GM20000 (cell line): ENCODE data around the gene MXRA7.
"Not testable (repeated sequence)": the region's sequence is repeated elsewhere in the genome, so short reads cannot be mapped to it uniquely, and the experiment has no call there.

ENCODE experiments used
- DNase-seq: peaks from one replicate; pipeline ENCODE4 v3.0.0; 2012; ENCODE audit warnings: low spot score
- CTCF ChIP-seq: IDR thresholded peaks from 2 replicates; pipeline ENCODE4 v1.5.1; 2012; ENCODE audit warnings: mild to moderate bottlenecking, control low read depth; ENCODE audit errors: extremely low read depth, missing control alignments

MXRA7 gene

GRCh38 chr17:76751416-76751993 lies 40.7 kb upstream of the MXRA7 start:
- no peak for DNase-seq
- no peak for TF ChIP-seq CTCF

GRCh38 chr17:76748657-76749056 lies 37.9 kb upstream of the MXRA7 start:
- DNase-seq, result no peak
- no peak for TF ChIP-seq CTCF

GRCh38 chr17:76747716-76748363 lies 37.1 kb upstream of the MXRA7 start:
- no peak for TF ChIP-seq CTCF
- DNase-seq, result no peak

- not testable (repeated sequence) for DNase-seq
These were observed 35.0 kb upstream of the MXRA7 start for GRCh38 chr17:76745785-76746184.

- TF ChIP-seq CTCF, result no peak
These were observed 34.0 kb upstream of the MXRA7 start for GRCh38 chr17:76744747-76745146.

GRCh38 chr17:76742958-76743357 lies 32.2 kb upstream of the MXRA7 start:
- DNase-seq, result no peak
- TF ChIP-seq CTCF, result no peak

More at GRCh38 chr17:76744747-76745146, 34.0 kb upstream of the MXRA7 start:
- DNase-seq, result no peak

GRCh38 chr17:76740329-76741118 lies 29.8 kb upstream of the MXRA7 start:
- no peak for DNase-seq
- TF ChIP-seq CTCF, result no peak

- DNase-seq, result not testable (repeated sequence)
These were observed 28.9 kb upstream of the MXRA7 start for GRCh38 chr17:76739568-76740115.
